ENCODE measurements around the gene GALNT18.
"Not testable (repeated sequence)": the region's sequence is repeated elsewhere in the genome, so short reads cannot be mapped to it uniquely, and the experiment has no call there.

Gene GALNT18

DNA sequence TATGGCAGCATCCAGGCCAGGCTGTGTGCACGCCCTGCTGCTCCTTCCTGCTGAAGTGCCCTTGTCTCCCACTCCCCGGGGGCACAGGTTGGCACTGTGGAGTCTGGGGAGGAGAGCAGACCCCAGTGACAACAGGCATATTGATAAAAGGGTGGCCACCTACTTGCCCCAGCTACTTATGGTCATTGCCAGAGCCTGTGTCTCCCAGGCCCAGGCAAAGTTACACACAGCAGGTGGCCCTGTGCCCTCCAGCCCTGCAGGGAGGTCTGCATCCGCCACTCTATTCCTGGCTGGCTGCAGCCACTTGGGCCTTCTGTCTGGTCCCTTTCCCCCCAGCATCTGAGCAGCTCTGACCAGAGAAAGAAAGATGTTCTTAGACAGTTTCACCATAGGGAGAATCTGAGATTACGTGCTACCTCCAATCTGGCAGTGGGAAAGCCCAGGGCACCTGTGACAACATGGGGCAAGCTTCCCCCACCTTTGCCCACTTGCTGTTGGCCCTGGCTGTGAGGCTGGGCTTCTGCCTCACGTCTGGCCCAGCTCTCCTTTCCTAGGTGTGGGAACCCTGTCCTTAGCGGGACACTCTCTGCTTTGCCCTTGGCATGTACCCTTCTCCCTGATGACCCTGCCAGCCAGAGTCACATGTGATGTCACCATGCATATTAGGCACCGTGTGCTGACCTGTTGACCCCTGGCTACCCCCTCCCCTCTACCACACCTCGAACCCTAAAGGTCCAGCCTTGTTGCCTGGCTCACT is 243.4 kb downstream of the GALNT18 start:
- no peak for DNase-seq

DNA sequence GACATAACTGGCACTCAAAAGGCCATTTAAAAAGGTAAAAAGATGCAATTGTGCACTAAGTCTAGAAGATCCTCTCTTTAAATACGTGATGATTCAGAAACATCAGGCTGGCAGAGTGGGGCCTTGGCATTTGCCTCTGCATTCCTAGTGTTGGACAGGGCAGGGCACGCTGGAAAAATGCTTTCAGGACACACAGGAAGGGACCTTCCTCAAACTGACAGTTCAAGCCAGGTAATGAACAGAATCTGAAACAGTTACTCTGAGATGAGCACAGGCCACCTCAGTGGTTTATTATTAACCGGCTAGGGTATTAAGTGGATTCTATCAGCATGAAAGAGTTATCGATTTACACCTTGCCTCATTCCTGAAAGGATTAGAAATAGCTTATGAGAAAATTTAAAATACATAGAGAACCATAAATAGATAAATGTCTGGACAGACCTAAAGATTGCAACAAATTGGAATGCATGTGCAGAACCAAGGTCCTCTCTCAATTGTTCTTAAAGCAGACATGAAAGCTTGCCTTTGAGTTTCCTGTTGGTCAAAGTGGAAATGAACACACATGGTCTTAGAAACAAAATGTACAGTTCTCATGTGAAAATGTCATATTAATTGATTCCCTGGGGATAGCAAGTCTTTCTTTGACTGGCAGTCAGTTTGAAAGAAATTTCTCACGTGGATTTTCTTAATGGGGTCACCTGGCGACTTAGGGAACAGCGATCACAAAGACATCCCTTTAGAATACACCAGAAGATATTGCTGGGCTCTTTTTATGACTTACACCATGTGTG is 247.3 kb downstream of the GALNT18 start:
- DNase-seq, result no peak

- DNase-seq, result no peak
Observed at GRCh38 chr11:11373934-11374333, 247.9 kb downstream of the GALNT18 start.

- no peak for DNase-seq
Observed at GRCh38 chr11:11372461-11372860, 249.3 kb downstream of the GALNT18 start.

GRCh38 chr11:11370962-11371303 is 250.9 kb downstream of the GALNT18 start:
- no peak for DNase-seq

GRCh38 chr11:11370255-11370961 is 251.4 kb downstream of the GALNT18 start:
- DNase-seq, result no peak

- no peak for DNase-seq
Observed at GRCh38 chr11:11366793-11367192, 255.0 kb downstream of the GALNT18 start.

GRCh38 chr11:11363674-11364073 is 258.1 kb downstream of the GALNT18 start:
- DNase-seq, result no peak

DNA sequence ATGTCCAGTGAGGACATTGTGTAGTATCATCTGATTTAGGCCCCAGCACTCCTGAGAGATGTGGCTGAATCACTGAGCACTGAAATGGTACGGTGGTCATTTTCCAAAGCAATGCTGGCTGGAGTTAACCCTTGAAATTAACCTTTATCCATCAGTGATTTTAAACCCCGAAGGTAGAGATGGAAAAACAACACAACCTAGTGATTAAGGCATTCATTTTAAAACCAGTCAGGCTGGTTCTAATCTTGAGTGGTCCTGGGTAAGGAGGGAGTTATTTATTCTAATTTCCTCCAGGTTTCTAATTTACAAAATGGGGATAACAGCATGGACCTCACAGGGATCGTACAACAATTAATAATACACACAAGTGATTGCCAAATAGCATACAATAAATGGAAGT is 262.2 kb downstream of the GALNT18 start:
- no peak for DNase-seq

- no peak for DNase-seq
Observed at GRCh38 chr11:11356842-11357241, 265.0 kb downstream of the GALNT18 start.

GRCh38 chr11:11352878-11353277 is 268.9 kb downstream of the GALNT18 start, which contains the start of gene CSNK2A3:
TSS of gene CSNK2A3 (minus strand) at chr11:11353250. CDS start at chr11:11353119, 131 bp downstream.
- DNase-seq, result not testable (repeated sequence)

DNA sequence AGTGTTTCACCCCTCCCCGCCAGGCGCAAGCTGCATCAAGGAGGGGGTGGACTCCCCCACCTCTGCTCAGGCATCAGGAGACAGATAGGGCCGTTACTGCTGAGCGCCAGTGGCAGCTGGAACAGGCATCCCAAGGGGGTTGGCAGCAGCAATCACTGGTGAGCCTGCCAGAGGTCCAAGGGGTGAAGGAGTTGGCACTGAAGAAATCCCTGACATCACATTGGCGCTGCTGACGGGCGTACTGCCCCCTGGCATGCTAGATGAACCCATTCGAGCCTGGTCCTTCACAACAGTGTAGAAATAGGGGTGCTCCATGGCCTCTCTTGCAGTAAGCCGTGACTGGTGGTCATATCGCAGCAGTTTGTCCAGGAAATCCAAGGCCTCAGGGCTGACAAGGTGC is 270.0 kb downstream of the GALNT18 start:
- DNase-seq, result not testable (repeated sequence)

DNA sequence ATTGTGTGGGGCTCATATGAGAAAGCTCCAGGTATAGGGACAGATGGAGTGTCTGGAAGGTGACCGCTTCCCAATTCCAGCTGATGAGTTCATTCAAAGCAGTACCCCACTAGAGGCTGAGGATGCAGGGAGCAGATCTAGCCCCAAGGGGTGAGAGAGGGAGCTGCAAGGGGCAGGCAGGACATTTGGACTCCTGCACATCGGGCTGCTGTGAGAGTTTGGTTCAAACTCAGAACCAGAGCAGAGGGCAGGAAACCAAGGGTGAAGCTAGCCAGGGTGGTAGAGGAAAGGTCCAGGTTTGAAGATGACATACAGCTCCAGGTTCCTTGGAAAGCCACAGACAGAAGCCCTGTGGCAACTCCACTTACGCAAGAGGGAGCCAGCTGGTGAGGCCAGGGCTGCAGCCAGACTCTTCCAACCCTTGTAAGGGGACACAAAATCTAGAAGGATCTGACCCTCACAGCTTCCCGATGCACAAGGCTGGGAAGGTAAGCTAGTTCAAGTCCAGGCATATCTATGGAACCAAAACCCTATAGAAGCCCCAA is 270.7 kb downstream of the GALNT18 start:
- DNase-seq, result no peak

DNA sequence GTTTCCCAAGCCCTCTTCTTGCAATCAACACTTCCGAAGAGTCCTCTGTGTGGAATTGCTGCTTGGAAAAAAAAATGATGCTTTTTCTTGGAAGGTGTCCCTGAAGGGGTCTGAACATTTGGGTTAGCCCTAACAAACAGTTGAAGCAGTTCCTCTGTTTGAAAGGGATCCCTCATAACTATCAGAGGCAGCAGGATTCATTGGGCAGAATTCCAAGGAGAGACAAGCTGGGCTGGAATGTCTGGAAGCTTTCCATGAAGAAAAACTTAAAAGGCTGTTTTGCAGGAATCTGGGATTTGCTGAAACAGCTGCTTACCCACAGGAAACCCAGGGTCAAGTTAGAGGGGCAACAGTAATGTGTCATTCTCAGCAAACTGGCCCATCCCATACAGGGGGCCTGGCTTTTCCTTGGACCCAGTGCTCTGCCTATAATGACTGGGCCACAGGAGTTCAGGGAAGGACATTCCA is 271.9 kb downstream of the GALNT18 start:
- no peak for DNase-seq

DNA sequence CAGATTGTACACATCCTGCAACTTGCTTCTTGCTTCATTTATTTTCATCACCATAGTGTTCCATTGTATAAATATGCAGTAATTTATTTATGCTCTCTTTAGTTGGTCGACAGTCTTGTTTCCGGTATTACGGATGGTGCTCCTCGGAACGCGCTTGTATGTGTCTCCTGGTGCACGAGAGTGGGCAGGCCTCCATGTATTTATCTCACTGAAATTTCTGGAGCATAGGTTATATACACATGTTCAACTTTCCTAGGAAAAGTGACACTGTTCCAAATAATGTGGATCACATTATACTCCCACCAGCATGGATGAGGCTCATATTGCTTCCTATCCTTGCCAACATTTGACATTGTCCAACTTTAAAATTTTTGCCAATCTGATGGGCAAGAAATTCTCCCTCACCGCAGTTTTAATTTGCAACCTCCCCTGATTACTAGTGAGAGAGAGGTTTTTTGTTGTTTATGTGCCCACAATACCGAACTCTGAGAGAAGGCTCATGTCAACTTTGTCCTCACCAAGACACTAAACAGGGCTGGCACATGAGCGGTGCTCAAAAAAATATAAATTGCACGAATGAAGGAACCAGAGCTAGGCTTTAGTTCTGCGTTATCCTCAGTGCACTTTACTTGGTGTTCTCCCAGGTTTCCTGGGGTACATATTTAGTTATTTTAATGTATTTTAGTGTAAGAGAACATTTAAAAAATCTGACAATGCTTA is 272.5 kb downstream of the GALNT18 start:
- no peak for DNase-seq

DNA sequence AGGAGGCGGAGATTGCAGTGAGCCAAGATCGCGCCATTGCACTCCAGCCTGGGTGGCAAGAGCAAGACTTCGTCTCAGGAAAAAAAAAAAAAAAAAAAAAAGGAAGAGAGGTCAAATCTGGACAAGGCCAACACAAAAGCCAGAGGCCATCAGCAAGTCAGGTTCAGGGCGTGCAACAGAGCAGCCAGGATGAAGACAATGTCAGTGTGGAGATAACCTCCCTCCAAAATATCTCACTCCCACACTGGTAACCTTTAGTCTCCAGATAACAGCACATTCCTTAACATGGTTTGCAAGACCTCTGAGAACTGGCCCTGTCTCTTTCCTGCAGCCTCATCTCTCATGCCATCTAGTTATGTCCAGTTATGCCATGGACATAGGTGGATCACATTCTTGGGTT is 273.5 kb downstream of the GALNT18 start:
- DNase-seq, result no peak

DNA sequence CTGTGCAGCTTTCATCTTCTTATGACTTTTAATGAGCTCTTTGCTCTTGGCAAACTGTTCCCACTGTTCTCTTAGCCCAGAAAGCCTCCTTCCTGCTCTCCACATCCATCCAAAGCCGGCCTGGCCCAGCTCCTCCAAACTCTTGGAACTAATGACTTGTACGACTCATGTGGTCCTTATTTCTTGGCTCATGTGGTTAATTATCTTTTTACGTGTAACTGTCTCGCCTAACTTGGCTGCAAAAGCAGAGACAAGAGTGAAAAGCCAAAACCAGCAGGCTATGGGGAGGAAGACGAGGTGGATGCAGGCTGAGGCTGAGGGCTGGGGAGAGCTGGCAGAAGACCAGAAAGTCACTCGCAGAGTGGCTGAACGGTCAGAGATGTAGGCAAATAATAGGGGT is 274.2 kb downstream of the GALNT18 start:
- DNase-seq, result no peak

- DNase-seq, result peak; percentile 72
Observed at GRCh38 chr11:11346303-11346702, 275.5 kb downstream of the GALNT18 start.

DNA sequence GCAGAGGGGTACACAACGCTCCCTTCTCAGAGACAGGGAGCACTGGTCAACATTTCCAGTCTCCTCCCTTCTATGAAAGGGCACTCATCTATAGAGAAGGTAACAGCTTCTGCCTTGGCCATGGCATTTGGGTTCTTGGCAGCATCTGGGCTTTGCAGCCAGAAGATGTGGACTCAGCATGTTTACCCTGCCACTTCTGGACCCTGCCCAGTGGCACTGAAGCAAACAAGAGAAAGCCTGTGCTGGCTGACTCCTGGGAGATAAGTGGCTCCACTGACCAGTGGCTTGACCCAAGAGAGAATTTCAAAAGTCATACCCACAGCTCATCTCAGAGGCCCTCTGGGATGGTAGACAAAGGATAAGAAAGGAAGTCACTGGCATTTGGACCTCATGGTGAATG is 276.7 kb downstream of the GALNT18 start:
- DNase-seq, result no peak

DNA sequence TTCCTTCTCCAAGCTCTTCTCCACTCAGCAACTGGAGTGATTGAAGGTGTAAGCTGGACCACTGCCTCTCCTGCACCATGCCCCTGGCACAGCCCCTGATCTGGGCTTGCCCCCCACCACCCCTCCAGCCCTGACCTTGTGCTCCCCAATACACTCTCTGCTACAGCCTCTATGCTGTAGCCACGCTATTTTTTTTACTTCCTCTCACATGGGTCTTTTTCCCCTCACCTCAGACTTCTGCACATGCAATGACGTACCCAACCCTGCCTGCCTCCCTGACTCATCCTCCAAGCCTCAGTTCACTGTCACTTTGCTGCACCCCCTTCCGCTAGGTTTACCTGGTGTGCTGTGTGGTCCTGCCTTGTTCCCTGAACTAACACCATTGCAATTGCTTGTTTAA is 277.8 kb downstream of the GALNT18 start:
- DNase-seq, result no peak

DNA sequence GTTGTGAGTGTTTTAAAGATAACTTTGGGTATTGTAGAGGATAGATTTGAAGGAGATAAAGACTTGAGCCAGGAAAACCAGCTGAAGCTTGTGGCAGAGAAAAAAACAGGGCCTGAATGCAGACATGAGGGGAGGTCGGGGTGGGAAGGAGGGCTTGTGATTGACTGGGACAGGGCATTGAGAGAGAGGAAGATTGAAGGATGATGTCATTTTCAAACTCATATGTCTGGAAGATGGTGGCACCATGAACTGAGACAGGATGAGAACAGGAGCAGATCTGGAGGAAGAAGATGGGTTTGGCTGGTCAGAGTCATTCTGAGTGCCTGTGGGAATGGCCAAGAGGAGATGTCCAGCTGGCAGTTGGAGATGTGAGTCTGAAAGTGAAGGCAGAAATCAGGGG is 283.5 kb downstream of the GALNT18 start:
- DNase-seq, result no peak

DNA sequence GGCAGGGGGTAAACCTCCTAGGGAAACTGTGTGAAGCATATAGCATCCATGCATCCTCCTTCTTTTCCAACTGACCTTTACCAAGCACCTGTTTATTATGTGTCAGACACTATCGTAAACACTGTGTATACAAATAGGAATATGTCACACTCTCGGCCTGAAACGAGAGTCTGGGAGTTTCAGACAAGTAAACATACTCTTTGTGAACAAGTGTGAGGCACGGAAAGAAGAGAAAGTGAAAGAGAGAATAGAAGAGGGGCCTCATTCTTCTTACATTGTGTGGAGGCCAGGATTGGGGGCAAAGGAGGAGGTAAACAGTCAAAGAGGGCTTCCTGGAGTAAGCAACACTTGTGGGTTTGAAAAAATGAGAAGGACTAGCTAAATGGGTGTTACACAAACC is 285.1 kb downstream of the GALNT18 start:
- no peak for DNase-seq

DNA sequence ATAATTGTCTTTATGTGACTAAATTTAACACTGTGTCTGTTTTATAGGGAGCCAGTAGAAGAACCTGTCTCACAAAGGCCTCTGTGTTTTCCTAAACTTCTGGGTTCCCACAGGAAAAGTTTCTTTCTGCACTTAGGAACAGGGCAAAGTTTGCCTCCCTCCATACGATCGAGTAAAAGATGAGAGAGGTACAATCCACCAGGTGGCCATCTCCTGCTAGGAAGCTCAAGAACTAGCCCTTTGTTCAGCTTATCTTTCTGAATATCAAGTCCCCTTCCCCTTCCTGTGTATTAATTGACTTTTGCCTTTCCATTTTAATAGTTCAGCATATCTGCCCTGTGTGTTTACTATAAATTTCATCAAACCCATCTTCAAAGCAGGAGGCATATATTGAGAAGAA is 286.8 kb downstream of the GALNT18 start:
- no peak for DNase-seq

Data from NCI-H2227 treated with DMSO at 0.1 percent for 48 hours (cell line).